HCT116 (cell line): Measurements from ENCODE around the gene NOL3. TPM values are rescaled to one million over a fixed set of nuclear protein-coding genes. Genes with fewer than 3 reads are reported as not detected.

Experiments used
- ATAC-seq: fragments of 200-7000 bp; cut with Tn5 transposase; 2 replicates; pipeline ENCODE4 v1.9.1; 2020; ENCODE audit warnings: mild to moderate bottlenecking, moderate library complexity
- BruUV-seq: library from RNA; stranded (reverse); fragments of 400-500 nt; replicated peaks from 2 replicates; lab custom pipeline; 2021; lab: Mats Ljungman, UMichigan
- CTCF ChIA-PET: fragments of 300-600 bp; sonication (Branson Sonifier 250); formaldehyde crosslinking; loops from one replicate; lab custom pipeline; 2021; ENCODE audit warnings: antibody characterized with exemption; lab: Charles Lee
- POLR2A ChIA-PET: fragments of 300-600, 350-600 bp; sonication (Branson Sonifier 250); formaldehyde crosslinking; loops from one replicate; lab custom pipeline; 2021; ENCODE audit warnings: antibody characterized with exemption; lab: Charles Lee
- RAD21 ChIA-PET, 2 experiments: fragments of 300-600 bp; sonication (Branson Sonifier 250); formaldehyde crosslinking; loops; one replicate each; lab custom pipeline; 2023; ENCODE audit warnings: low total read pairs in 2 of 2; ENCODE audit not compliant: uncharacterized antibody in 2 of 2, unreplicated experiment in 2 of 2, low non-redundant PET in 1 of 2; lab: Charles Lee
- DNase-seq: peaks from one replicate; pipeline ENCODE4 v3.0.0-alpha.2; 2010; ENCODE audit warnings: low read depth, low spot score
- H2AFZ ChIP-seq: fragments of 200-600 bp; shearing (Covaris generic), sonication (generic); 2 replicates; pipeline ENCODE4 v1.6.1; 2017; ENCODE audit warnings: low read depth, mixed run types, mixed read lengths, antibody characterized with exemption, low read length; ENCODE audit not compliant: poor library complexity, severe bottlenecking
- H3K27ac ChIP-seq: 2 replicates; pipeline ENCODE4 v1.5.1; 2012; ENCODE audit warnings: low read depth, low read length
- H3K27me3 ChIP-seq: fragments of 200-600 bp; sonication (generic); 2 replicates; pipeline ENCODE4 v1.6.1; 2016; ENCODE audit warnings: mixed run types, low read length, mixed read lengths; ENCODE audit not compliant: insufficient read depth
- H3K36me3 ChIP-seq, 2 experiments: fragments of 200-500 bp in 1 of 2; fragments of 200-600 bp in 1 of 2; sonication (Bioruptor generic) in 1 of 2; sonication (generic) in 1 of 2; 2 replicates each; pipeline versions ENCODE4 v1.5.1 to v1.6.1; 2014 to 2016; ENCODE audit warnings: low read length in 2 of 2, inconsistent platforms in 1 of 2, mixed read lengths in 1 of 2, mixed run types in 1 of 2; ENCODE audit not compliant: insufficient read depth in 2 of 2, control insufficient read depth in 1 of 2
- H3K4me1 ChIP-seq, 2 experiments: fragments of 200-600 bp in 1 of 2; sonication (generic) in 1 of 2; 2 replicates each; pipeline versions ENCODE4 v1.5.1 to v1.6.1; 2012 to 2017; ENCODE audit warnings: low read length in 2 of 2, inconsistent platforms in 1 of 2, mild to moderate bottlenecking in 1 of 2, mixed read lengths in 1 of 2, mixed run types in 1 of 2, moderate library complexity in 1 of 2; ENCODE audit not compliant: insufficient read depth in 2 of 2, control insufficient read depth in 1 of 2
- H3K4me2 ChIP-seq: fragments of 200-600 bp; sonication (generic); 2 replicates; pipeline ENCODE4 v1.6.1; 2017; ENCODE audit warnings: mixed run types, low read length, mixed read lengths
- H3K4me3 ChIP-seq, 2 experiments: fragments of 200-600 bp in 1 of 2; sonication (generic) in 1 of 2; replicated peaks in 1 of 2; 2 replicates each; pipeline ENCODE4 v1.5.1; 2011 to 2016; ENCODE audit warnings: low read length in 2 of 2, control low read depth in 1 of 2, low read depth in 1 of 2, mild to moderate bottlenecking in 1 of 2, mixed read lengths in 1 of 2, mixed run types in 1 of 2
- H3K79me2 ChIP-seq: fragments of 200-600 bp; sonication (generic); 2 replicates; pipeline ENCODE4 v1.6.1; 2017; ENCODE audit warnings: mild to moderate bottlenecking, mixed run types, low read length, moderate library complexity, mixed read lengths; ENCODE audit not compliant: insufficient read depth
- H3K9ac ChIP-seq: fragments of 200-600 bp; sonication (generic); 2 replicates; pipeline ENCODE4 v1.6.1; 2016; ENCODE audit warnings: low read length, mixed read lengths
- H3K9me2 ChIP-seq: fragments of 200-600 bp; sonication (generic), shearing (Covaris generic); 2 replicates; pipeline ENCODE4 v1.6.1; 2017; ENCODE audit warnings: mixed run types, mild to moderate bottlenecking, moderate library complexity; ENCODE audit not compliant: insufficient read depth
- H3K9me3 ChIP-seq, 2 experiments: fragments of 200-500 bp in 1 of 2; fragments of 200-600 bp in 1 of 2; sonication (Bioruptor generic) in 1 of 2; sonication (generic) in 1 of 2; 2 replicates each; pipeline ENCODE4 v1.6.1; 2014 to 2017; ENCODE audit warnings: low read length in 2 of 2, mixed read lengths in 2 of 2, inconsistent platforms in 1 of 2, low read depth in 1 of 2, mild to moderate bottlenecking in 1 of 2, mixed run types in 1 of 2, moderate library complexity in 1 of 2; ENCODE audit not compliant: control insufficient read depth in 1 of 2, insufficient read depth in 1 of 2
- H4K20me1 ChIP-seq: fragments of 200-600 bp; sonication (generic), shearing (Covaris generic); 2 replicates; pipeline ENCODE4 v1.6.1; 2017; ENCODE audit warnings: mixed run types, mild to moderate bottlenecking, moderate library complexity; ENCODE audit not compliant: insufficient read depth
- EGR1 ChIP-seq: IDR thresholded peaks from 2 replicates; pipeline ENCODE4 v1.6.1; 2012; ENCODE audit warnings: low read depth
- EZH2 ChIP-seq: fragments of 200-600 bp; sonication (generic); IDR thresholded peaks from 2 replicates; pipeline ENCODE4 v1.6.1; 2017; ENCODE audit warnings: antibody characterized with exemption, mixed run types
- JUND ChIP-seq: IDR thresholded peaks from 2 replicates; pipeline ENCODE4 v1.6.1; 2012
- POLR2AphosphoS5 ChIP-seq: IDR thresholded peaks from 2 replicates; pipeline ENCODE4 v1.6.1; 2011; ENCODE audit warnings: mild to moderate bottlenecking, low read depth, low read length, moderate library complexity
- REST ChIP-seq: IDR thresholded peaks from 2 replicates; pipeline ENCODE4 v1.6.1; 2012; ENCODE audit warnings: low read depth
- TCF7L2 ChIP-seq: IDR thresholded peaks from 2 replicates; pipeline ENCODE4 v1.7.0; 2011; ENCODE audit warnings: borderline replicate concordance, inconsistent platforms; ENCODE audit not compliant: insufficient read depth, insufficient read length; ENCODE audit errors: extremely low read depth
- ZFX ChIP-seq: fragments of 450-650 bp; IDR thresholded peaks from 2 replicates; pipeline ENCODE4 v1.6.1; 2017
- ZNF274 ChIP-seq: fragments of 200-500 bp; sonication (Bioruptor generic); IDR thresholded peaks from 2 replicates; pipeline ENCODE4 v1.6.1; 2014; ENCODE audit warnings: mild to moderate bottlenecking, low read depth, low read length, inconsistent platforms
- intact Hi-C: fragments of 100-400 bp; cut with micrococcal nuclease; formaldehyde crosslinking; loops from 2 replicates; pipeline ENCODE4 v1.10.0; 2022
- total RNA-seq: library from RNA; stranded (reverse); gene quantifications from one replicate; pipeline ENCODE4 v1.2.1, GENCODE V29; 2021; ENCODE audit not compliant: unreplicated experiment
- TF ChIP-seq, protein P1 (sequence below): IDR thresholded peaks from 2 replicates; pipeline ENCODE4 v1.6.1; 2012
- TF ChIP-seq, protein P2 (sequence below), 3 experiments: fragments of 200-600 bp in 1 of 3; sonication (generic) in 1 of 3; IDR thresholded peaks in 2 of 3; conservative IDR thresholded peaks in 1 of 3; 2 replicates each; pipeline ENCODE4 v1.5.1; 2012 to 2017; ENCODE audit warnings: low read depth in 2 of 3, low read length in 2 of 3, antibody characterized with exemption in 1 of 3, borderline replicate concordance in 1 of 3, control low read depth in 1 of 3, mild to moderate bottlenecking in 1 of 3, mixed read lengths in 1 of 3, mixed run types in 1 of 3, moderate library complexity in 1 of 3; ENCODE audit not compliant: insufficient read depth in 1 of 3

NOL3 gene
- total RNA-seq, 1 experiment from 2014 or later: 54.0 TPM

DNA sequence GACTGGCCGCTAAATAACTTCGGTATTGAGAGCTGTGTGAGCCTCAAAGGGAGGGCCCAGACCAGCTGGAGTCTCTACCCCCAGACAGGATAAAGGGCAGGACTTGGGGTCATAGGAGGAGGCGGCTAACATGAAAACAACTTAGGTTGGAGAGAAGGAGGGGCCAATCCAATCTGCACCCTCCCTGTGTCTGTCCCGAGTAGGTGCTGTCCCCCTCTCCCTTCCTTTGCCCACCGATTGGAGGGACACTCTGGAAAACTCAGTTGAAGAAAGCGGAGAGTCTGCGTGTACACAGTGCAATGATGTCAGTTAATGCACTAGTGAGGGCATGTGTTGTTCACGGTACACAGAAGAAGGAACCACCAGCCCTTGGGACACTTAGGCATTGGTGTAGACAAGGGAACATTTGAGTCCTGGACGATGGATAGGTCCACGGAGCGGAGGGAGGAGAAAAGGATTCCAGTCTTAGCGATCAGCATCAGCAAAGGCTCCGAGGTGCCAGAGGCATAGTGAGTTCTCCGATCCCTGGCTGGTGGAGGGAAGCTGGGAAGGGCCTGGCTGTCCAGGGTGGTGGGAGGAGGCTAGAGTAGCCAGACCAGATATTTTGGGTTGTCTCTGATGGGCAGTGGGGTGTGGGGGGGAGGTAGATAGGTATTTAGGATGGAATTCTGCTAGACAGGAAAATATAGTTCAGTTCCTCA, 761 bp downstream of the NOL3 start:
- H3K4me2 ChIP-seq: peak overlapping the region; percentile 100
- 0 out of 4 replicates have a peak, but pooled peaks cover 0 to 6% of the 10 kb centered on the region in 2 experiments for H3K36me3 ChIP-seq
- ChIA-PET POLR2A (interaction anchor here (0.6 to 2.1 kb wide), 7 partner anchors 7 to 287 kb away, joined by 3 to 17 read pairs (median 4); partner anchors contain the start of genes FBXL8, TMEM208 and TRADD), CTCF (interaction anchor here (1.0 to 5.6 kb wide), 9 partner anchors 12 to 224 kb away, joined by 4 to 52 read pairs (median 6); partner anchors contain the start of genes CES3, FBXL8, FHOD1 and TRADD)
- peaks cover 42 to 65% of the 10 kb centered on the region in 2 experiments for H3K4me1 ChIP-seq
- peak overlapping the region; percentile 64 to 75 for H3K4me3 ChIP-seq
- peaks cover 8% of the 10 kb centered on the region; the same call in 1 of the 2 replicates for H3K79me2 ChIP-seq
- H3K9me2 ChIP-seq: no peaks in the 10 kb centered on the region
- H3K27me3 ChIP-seq: no peaks in the 10 kb centered on the region
- intact Hi-C loops: no loop called here
- TF ChIP-seq TCF7L2 (peak; percentile 36), ZNF274 (no peak)
- TF ChIP-seq, all 23 proteins: peak for 1
- Histone ChIP-seq H4K20me1 (no peaks in the 10 kb centered on the region), H3K9me3 (no peaks in the 10 kb centered on the region), H2AFZ (no peak overlapping the region), H3K27ac (peak overlapping the region; percentile 81), H3K9ac (peak overlapping the region; percentile 90)
- ATAC-seq: peak; percentile 2
- DNase-seq: no peak
- RAD21 ChIA-PET: interaction anchor here (0.7 to 1.7 kb wide), 3 partner anchors 20 to 153 kb away, joined by 3 to 6 read pairs (median 3); partner anchors contain the start of gene B3GNT9 (in 1 of the 2)
- TSS peak; percentile 27 for BruUV-seq

GRCh38 chr16:67173323-67173722, 3.0 kb downstream of the NOL3 start:
- no peaks in the 10 kb centered on the region for H3K27me3 ChIP-seq
- POLR2A ChIA-PET: interaction anchor here (1.1 to 2.0 kb wide), 3 partner anchors 10 to 18 kb away, joined by 3 to 11 read pairs (median 4); partner anchors contain the start of gene MATCAP1
- TF ChIP-seq ZFX (no peak), POLR2AphosphoS5 (no peak), EGR1 (no peak), EZH2 (no peak), REST (no peak), JUND (no peak)
- TF ChIP-seq, protein P1, sequence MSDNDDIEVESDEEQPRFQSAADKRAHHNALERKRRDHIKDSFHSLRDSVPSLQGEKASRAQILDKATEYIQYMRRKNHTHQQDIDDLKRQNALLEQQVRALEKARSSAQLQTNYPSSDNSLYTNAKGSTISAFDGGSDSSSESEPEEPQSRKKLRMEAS: no peak
- TF ChIP-seq, protein P2, sequence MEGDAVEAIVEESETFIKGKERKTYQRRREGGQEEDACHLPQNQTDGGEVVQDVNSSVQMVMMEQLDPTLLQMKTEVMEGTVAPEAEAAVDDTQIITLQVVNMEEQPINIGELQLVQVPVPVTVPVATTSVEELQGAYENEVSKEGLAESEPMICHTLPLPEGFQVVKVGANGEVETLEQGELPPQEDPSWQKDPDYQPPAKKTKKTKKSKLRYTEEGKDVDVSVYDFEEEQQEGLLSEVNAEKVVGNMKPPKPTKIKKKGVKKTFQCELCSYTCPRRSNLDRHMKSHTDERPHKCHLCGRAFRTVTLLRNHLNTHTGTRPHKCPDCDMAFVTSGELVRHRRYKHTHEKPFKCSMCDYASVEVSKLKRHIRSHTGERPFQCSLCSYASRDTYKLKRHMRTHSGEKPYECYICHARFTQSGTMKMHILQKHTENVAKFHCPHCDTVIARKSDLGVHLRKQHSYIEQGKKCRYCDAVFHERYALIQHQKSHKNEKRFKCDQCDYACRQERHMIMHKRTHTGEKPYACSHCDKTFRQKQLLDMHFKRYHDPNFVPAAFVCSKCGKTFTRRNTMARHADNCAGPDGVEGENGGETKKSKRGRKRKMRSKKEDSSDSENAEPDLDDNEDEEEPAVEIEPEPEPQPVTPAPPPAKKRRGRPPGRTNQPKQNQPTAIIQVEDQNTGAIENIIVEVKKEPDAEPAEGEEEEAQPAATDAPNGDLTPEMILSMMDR (IDR thresholded peaks at IDR 0.05 in 2 of 3, conservative IDR thresholded peaks at IDR 0.05 in 1 of 3; ENCODE audit: borderline replicate concordance in 1 of 3, insufficient read depth in 1 of 3, low read depth in 2 of 3, low read length in 2 of 3): no peak
- TF ChIP-seq, all 23 proteins: peak for 0
- Histone ChIP-seq H3K9me2 (no peaks in the 10 kb centered on the region), H4K20me1 (no peaks in the 10 kb centered on the region), H3K36me3 (0 out of 4 replicates have a peak, but pooled peaks cover 0 to 6% of the 10 kb centered on the region in 2 experiments), H3K4me2 (peak overlapping the region; percentile 75), H3K9ac (peak overlapping the region; percentile 84), H3K79me2 (peaks cover 8% of the 10 kb centered on the region; the same call in 1 of the 2 replicates), H3K27ac (peak overlapping the region; percentile 97), H2AFZ (no peak overlapping the region), H3K9me3 (no peaks in the 10 kb centered on the region), H3K4me1 (peaks cover 53 to 86% of the 10 kb centered on the region in 2 experiments), H3K4me3 (peak overlapping the region; percentile 67 to 70)
- ChIA-PET CTCF (interaction anchor here (0.7 to 2.2 kb wide), 4 partner anchors 13 to 155 kb away, joined by 3 to 9 read pairs (median 6); no protein-coding TSS in a partner anchor), RAD21 (interaction anchor here in 1 of 2 experiments (1.2 kb wide), 1 partner anchor 155 kb away, joined by 3 read pairs; no protein-coding TSS in a partner anchor)
- no peak for DNase-seq
- intact Hi-C loops: loop anchor here (1.0 kb wide), 1 partner anchor 158 kb away; no protein-coding TSS in a partner anchor
- ATAC-seq: no peak
- no TSS peak for BruUV-seq
